Tibial nerve (tissue), 4 donors: ENCODE results near the gene RSPO1. TPM values are rescaled to one million over a fixed set of nuclear protein-coding genes. Genes with fewer than 3 reads are reported as not detected.

Source experiments
- DNase-seq, 2 donors: peaks; one replicate each; pipeline ENCODE4 v3.0.0-alpha.2; 2019; ENCODE audit warnings: low spot score in 2 of 2
- H3K27ac ChIP-seq, 4 donors: fragments of 200-600 bp; sonication (generic) in 3 of 4; one replicate each; pipeline ENCODE4 v1.5.1; 2017 to 2019; ENCODE audit warnings: mild to moderate bottlenecking in 1 of 4
- H3K27me3 ChIP-seq, 2 donors: fragments of 200-600 bp; sonication (generic) in 1 of 2; one replicate each; pipeline versions ENCODE4 v1.5.1 to v1.6.0; 2017 to 2019
- H3K36me3 ChIP-seq, 3 donors: fragments of 200-600 bp; sonication (generic); one replicate each; pipeline ENCODE4 v1.5.1; 2018 to 2019
- H3K4me1 ChIP-seq, 4 donors: fragments of 200-600 bp; sonication (generic) in 3 of 4; one replicate each; pipeline ENCODE4 v1.5.1; 2017 to 2019
- H3K4me3 ChIP-seq, 4 donors: fragments of 200-600 bp; sonication (generic) in 3 of 4; one replicate each; pipeline ENCODE4 v1.5.1; 2017 to 2019; ENCODE audit warnings: mild to moderate bottlenecking in 1 of 4, moderate library complexity in 1 of 4
- H3K9me3 ChIP-seq, 4 donors: fragments of 200-600 bp; sonication (generic) in 3 of 4; one replicate each; pipeline ENCODE4 v1.5.1; 2017 to 2019
- CTCF ChIP-seq, 5 experiments: fragments of 200-600 bp in 3 of 5; fragments of 450-650 bp in 2 of 5; sonication (generic) in 3 of 5; IDR thresholded peaks; one replicate each; pipeline ENCODE4 v1.5.1; 2016 to 2019; ENCODE audit warnings: antibody characterized with exemption in 5 of 5, mild to moderate bottlenecking in 3 of 5, moderate library complexity in 2 of 5
- EP300 ChIP-seq, 2 donors: sonication (generic); formaldehyde crosslinking; IDR thresholded peaks; one replicate each; pipeline ENCODE4 v1.6.1; 2017; ENCODE audit warnings: antibody characterized with exemption in 2 of 2, mild to moderate bottlenecking in 1 of 2
- POLR2A ChIP-seq, 2 donors: fragments of 450-650 bp; IDR thresholded peaks; one replicate each; pipeline ENCODE4 v1.6.1; 2017; ENCODE audit warnings: antibody characterized with exemption in 2 of 2, mild to moderate bottlenecking in 2 of 2, moderate library complexity in 2 of 2
- WGBS, 2 donors: methylation state at CpG; one replicate each; pipeline ENCODE4 v1.1.5; 2018; 5-methylcytosine and 5-hydroxymethylcytosine counted together
- total RNA-seq, 4 donors: library from RNA; depleted of rRNA; stranded (reverse); fragments of >200 nt; gene quantifications; one replicate each; pipeline ENCODE4 v1.1.0, GENCODE V29; 2016

The RSPO1 gene
- total RNA-seq, 4 donors from 2014 or later = 0.20 to 0.21 TPM; not detected in 2

DNA sequence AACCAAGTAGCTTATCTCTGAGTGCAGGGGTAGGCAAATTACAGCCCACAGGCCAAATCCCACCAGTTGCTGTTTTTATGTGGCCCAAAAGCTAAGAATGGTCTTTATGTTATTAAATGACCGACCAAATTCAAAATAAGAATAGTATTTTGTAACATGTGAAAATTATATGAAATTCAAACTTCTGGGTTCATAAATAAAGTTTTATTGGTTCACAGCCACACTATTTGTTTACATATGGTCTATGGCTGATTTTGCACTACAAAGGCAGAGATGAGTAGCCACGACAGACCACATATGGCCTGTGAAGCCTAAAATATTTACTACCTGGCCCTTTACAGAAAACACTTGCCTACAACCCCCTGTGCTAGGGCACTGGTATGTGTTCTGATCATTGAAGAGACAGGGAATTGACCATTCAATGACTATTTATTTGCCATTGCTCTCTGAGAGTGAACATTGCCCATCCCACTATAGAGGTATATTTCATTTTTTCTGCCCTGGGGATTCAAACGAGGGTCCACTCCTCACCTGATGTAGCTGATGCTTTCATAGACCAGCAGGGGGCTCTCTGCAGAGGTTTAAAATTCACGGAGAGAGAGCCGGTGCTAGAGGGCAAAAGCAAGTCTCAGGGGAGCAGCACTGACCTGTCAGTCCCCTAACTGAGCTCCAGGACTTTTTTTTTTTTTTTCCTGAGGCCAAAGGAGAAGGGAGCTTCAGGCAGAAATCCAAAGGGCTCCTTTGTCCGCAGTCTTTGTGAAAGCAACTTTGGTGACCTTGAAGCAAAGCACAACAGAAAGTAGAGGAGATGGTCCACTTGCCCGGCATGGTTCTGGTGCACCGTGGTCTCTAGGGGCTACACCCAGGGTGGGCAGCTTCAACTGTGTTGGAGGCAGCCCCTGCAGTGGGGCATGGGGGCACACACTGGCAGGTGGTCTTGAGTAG lies 31.7 kb downstream of the RSPO1 start:
- peak in 1 of 2 donors; percentile 6 for DNase-seq
- H3K27ac ChIP-seq = no peak overlapping the region
- no peak overlapping the region for H3K4me3 ChIP-seq
- no peaks in the 10 kb centered on the region for H3K9me3 ChIP-seq
- TF ChIP-seq CTCF (IDR thresholded peaks at IDR 0.05) = peak in 4 of 5 experiments; percentile 19 to 48 (median 38)
- no peak for TF ChIP-seq EP300 (IDR thresholded peaks at IDR 0.05)
- H3K27me3 ChIP-seq = peaks cover 0 to 9% of the 10 kb centered on the region in 2 donors
- no peaks in the 10 kb centered on the region for H3K4me1 ChIP-seq
- WGBS, 2 donors = 30 to 31% methylated on average over 8 of the region's 8 CpGs
- H3K36me3 ChIP-seq = no peaks in the 10 kb centered on the region

- Histone ChIP-seq H3K36me3 (no peaks in the 10 kb centered on the region), H3K4me3 (no peak overlapping the region), H3K4me1 (peaks cover 0 to 2% (median under 1%) of the 10 kb centered on the region in 4 donors), H3K27me3 (peaks cover 0 to 9% of the 10 kb centered on the region in 2 donors), H3K27ac (no peak overlapping the region), H3K9me3 (no peaks in the 10 kb centered on the region)
- DNase-seq = no peak
- TF ChIP-seq CTCF (IDR thresholded peaks at IDR 0.05) = no peak
- TF ChIP-seq EP300 (IDR thresholded peaks at IDR 0.05) = no peak
- TF ChIP-seq POLR2A (IDR thresholded peaks at IDR 0.05) = no peak
Measured at GRCh38 chr1:37601441-37601840, 33.3 kb downstream of the RSPO1 start.

- no peak for DNase-seq
- Histone ChIP-seq H3K9me3 (no peaks in the 10 kb centered on the region), H3K27ac (no peak overlapping the region), H3K36me3 (no peaks in the 10 kb centered on the region), H3K4me1 (peaks cover 0 to 10% (median 5%) of the 10 kb centered on the region in 4 donors), H3K4me3 (no peak overlapping the region), H3K27me3 (peaks cover 0 to 9% of the 10 kb centered on the region in 2 donors)
- no peak for TF ChIP-seq POLR2A (IDR thresholded peaks at IDR 0.05)
- TF ChIP-seq CTCF (IDR thresholded peaks at IDR 0.05) = no peak
- no peak for TF ChIP-seq EP300 (IDR thresholded peaks at IDR 0.05)
- 50 to 60% methylated on average over 5 of the region's 5 CpGs for WGBS, 2 donors
Measured at GRCh38 chr1:37599940-37600339, 34.8 kb downstream of the RSPO1 start.

GRCh38 chr1:37596182-37596667 lies 38.5 kb downstream of the RSPO1 start:
- peaks cover 0 to 29% (median 17%) of the 10 kb centered on the region in 4 donors for H3K4me1 ChIP-seq
- 0% methylated on average over 3 of the region's 3 CpGs for WGBS, 2 donors
- H3K36me3 ChIP-seq = peaks cover 0 to 20% (median 0%) of the 10 kb centered on the region in 3 donors
- TF ChIP-seq EP300 (IDR thresholded peaks at IDR 0.05) (no peak), POLR2A (IDR thresholded peaks at IDR 0.05) (no peak), CTCF (IDR thresholded peaks at IDR 0.05) (no peak)
- H3K9me3 ChIP-seq = no peaks in the 10 kb centered on the region
- H3K27ac ChIP-seq = peak overlapping the region; percentile 66 to 88 (median 84)
- DNase-seq = no peak
- H3K27me3 ChIP-seq = no peaks in the 10 kb centered on the region
- H3K4me3 ChIP-seq = peak overlapping the region; percentile 57 to 87 (median 71)
